GM12878 (cell line): Measurements from ENCODE around the gene CAPN15. TPM values are rescaled to one million over a fixed set of nuclear protein-coding genes. Genes with fewer than 3 reads are reported as not detected.

Source experiments
- ATAC-seq: fragments of 200-7000 bp; cut with Tn5 transposase; 3 replicates; pipeline ENCODE4 v1.9.1; 2020; ENCODE audit warnings: mild to moderate bottlenecking, moderate library complexity
- BruUV-seq: library from RNA; stranded (reverse); fragments of 400-500 nt; replicated peaks from 2 replicates; lab custom pipeline; 2021; lab: Mats Ljungman, UMichigan
- CTCF ChIA-PET: fragments of 300-600 bp; sonication (Branson Sonifier 250); formaldehyde crosslinking; extraction: SDS; loops from one replicate; lab custom pipeline; 2021; ENCODE audit warnings: inconsistent platforms; lab: Yijun Ruan, JAX
- POLR2A ChIA-PET: fragments of 350-600 bp; formaldehyde crosslinking; extraction: SDS; loops from one replicate; lab custom pipeline; 2021; ENCODE audit warnings: inconsistent platforms; lab: Charles Lee
- RAD21 ChIA-PET: fragments of 300-600 bp; sonication (Branson Sonifier 250); formaldehyde crosslinking; loops from one replicate; lab custom pipeline; 2023; ENCODE audit warnings: antibody characterized with exemption; ENCODE audit not compliant: unreplicated experiment; lab: Charles Lee
- SMC1A ChIA-PET: fragments of 300-600 bp; sonication (Branson Sonifier 250); formaldehyde crosslinking; loops from one replicate; lab custom pipeline; 2023; ENCODE audit not compliant: unreplicated experiment, uncharacterized antibody; lab: Charles Lee
- DNase-seq: peaks from one replicate; pipeline ENCODE4 v3.0.0-alpha.2; 2011; ENCODE audit warnings: low read depth, low spot score
- FAIRE-seq: peaks from 3 replicates; lab custom pipeline; 2011; peaks lifted over from hg19 to GRCh38; lab: Jason Lieb, UNC
- H2AFZ ChIP-seq: 2 replicates; pipeline ENCODE4 v1.6.0; 2011; ENCODE audit warnings: low read depth, low read length, control low read depth; ENCODE audit not compliant: control insufficient read depth
- H3K27ac ChIP-seq: 2 replicates; pipeline ENCODE4 v1.5.1; 2011; ENCODE audit warnings: control low read depth; ENCODE audit not compliant: control insufficient read depth, insufficient read depth
- H3K27me3 ChIP-seq, 2 experiments: replicated peaks in 1 of 2; 2 replicates each; pipeline versions ENCODE4 v1.6.0 to v1.6.1; 2011; ENCODE audit warnings: low read length in 1 of 2; ENCODE audit not compliant: control insufficient read depth in 2 of 2, insufficient read depth in 2 of 2
- H3K36me3 ChIP-seq, 2 experiments: 2 replicates each; pipeline ENCODE4 v1.5.1; 2011; ENCODE audit warnings: low read length in 1 of 2; ENCODE audit not compliant: control insufficient read depth in 2 of 2, insufficient read depth in 2 of 2
- H3K4me1 ChIP-seq: 2 replicates; pipeline ENCODE4 v1.6.1; 2011; ENCODE audit warnings: mild to moderate bottlenecking, low read length, moderate library complexity, mixed read lengths; ENCODE audit not compliant: control insufficient read depth, insufficient read depth
- H3K4me2 ChIP-seq: 2 replicates; pipeline ENCODE4 v1.6.0; 2011; ENCODE audit warnings: control low read depth; ENCODE audit not compliant: control insufficient read depth, insufficient read depth
- H3K4me3 ChIP-seq: fragments of 200-600 bp; sonication (generic); 2 replicates; pipeline ENCODE4 v1.5.1; 2016
- H3K79me2 ChIP-seq: 2 replicates; pipeline ENCODE4 v1.6.0; 2011; ENCODE audit warnings: low read length; ENCODE audit not compliant: control insufficient read depth, insufficient read depth
- H3K9ac ChIP-seq: 2 replicates; pipeline ENCODE4 v1.8.0; 2011; ENCODE audit warnings: low read length, control low read depth, mixed read lengths; ENCODE audit not compliant: control insufficient read depth, insufficient read depth
- H3K9me3 ChIP-seq: replicated peaks from 3 replicates; pipeline ENCODE4 v1.5.1; 2011; ENCODE audit warnings: mild to moderate bottlenecking, low read length; ENCODE audit not compliant: control insufficient read depth, insufficient read depth
- H4K20me1 ChIP-seq: 2 replicates; pipeline ENCODE4 v1.6.0; 2011; ENCODE audit not compliant: control insufficient read depth, insufficient read depth
- CHD1 ChIP-seq: IDR thresholded peaks from 2 replicates; pipeline ENCODE4 v1.6.1; 2012; ENCODE audit warnings: low read depth, low read length, improper control_type of control experiment
- CHD2 ChIP-seq: IDR thresholded peaks from 2 replicates; pipeline ENCODE4 v1.6.1; 2011; ENCODE audit warnings: low read depth, low read length, improper control_type of control experiment, borderline replicate concordance
- EED ChIP-seq: sonication (generic); IDR thresholded peaks from 2 replicates; pipeline ENCODE4 v1.6.1; 2016; ENCODE audit warnings: antibody characterized with exemption, low read depth
- FOXM1 ChIP-seq: IDR thresholded peaks from 2 replicates; pipeline ENCODE4 v1.6.1; 2012; ENCODE audit warnings: low read depth, mild to moderate bottlenecking, inconsistent platforms, low read length, moderate library complexity
- HSF1 ChIP-seq: fragments of 150-350 bp; IDR thresholded peaks from 2 replicates; pipeline ENCODE4 v1.6.1; 2014; ENCODE audit warnings: mild to moderate bottlenecking, low read depth, low read length
- JUND ChIP-seq: IDR thresholded peaks from 2 replicates; pipeline ENCODE4 v1.6.1; 2012; ENCODE audit warnings: low read depth, mild to moderate bottlenecking, low read length, improper control_type of control experiment, moderate library complexity
- LARP7 ChIP-seq: fragments of 450-650 bp; IDR thresholded peaks from 2 replicates; pipeline ENCODE4 v1.6.1; 2017; ENCODE audit warnings: mild to moderate bottlenecking
- MYB ChIP-seq: fragments of 150-350 bp; IDR thresholded peaks from 2 replicates; pipeline ENCODE4 v1.6.1; 2014; ENCODE audit warnings: mild to moderate bottlenecking, low read depth, low read length, borderline replicate concordance
- NFYA ChIP-seq: IDR thresholded peaks from 2 replicates; pipeline ENCODE4 v1.6.1; 2011; ENCODE audit warnings: low read depth, mild to moderate bottlenecking, low read length, improper control_type of control experiment, borderline replicate concordance
- NR2C1 ChIP-seq: fragments of 450-650 bp; IDR thresholded peaks from 2 replicates; pipeline ENCODE4 v1.6.1; 2017; ENCODE audit warnings: antibody characterized with exemption, mild to moderate bottlenecking, moderate library complexity
- RB1 ChIP-seq: fragments of 450-650 bp; formaldehyde crosslinking; IDR thresholded peaks from 2 replicates; pipeline ENCODE4 v1.6.1; 2017; ENCODE audit warnings: mild to moderate bottlenecking, borderline replicate concordance
- RBBP5 ChIP-seq: fragments of 200-600 bp; sonication (generic); conservative IDR thresholded peaks from 2 replicates; pipeline ENCODE4 v1.6.1; 2016
- RELA ChIP-seq: fragments of 450-650 bp; IDR thresholded peaks from 2 replicates; pipeline ENCODE4 v1.8.0; 2014; ENCODE audit warnings: borderline replicate concordance; ENCODE audit not compliant: partially characterized antibody
- RFX5 ChIP-seq: IDR thresholded peaks from 2 replicates; pipeline ENCODE4 v1.6.1; 2011; ENCODE audit warnings: low read depth, low read length, improper control_type of control experiment
- SMC3 ChIP-seq: IDR thresholded peaks from 2 replicates; pipeline ENCODE4 v1.6.1; 2011; ENCODE audit warnings: low read length, improper control_type of control experiment, borderline replicate concordance
- SP1 ChIP-seq: IDR thresholded peaks from one replicate; pipeline ENCODE4 v1.6.1; 2011; ENCODE audit warnings: low read depth, low read length
- SUPT20H ChIP-seq: IDR thresholded peaks from 2 replicates; pipeline ENCODE4 v1.6.1; 2011; ENCODE audit warnings: low read depth, mild to moderate bottlenecking, low read length, moderate library complexity, borderline replicate concordance; ENCODE audit not compliant: control insufficient read depth
- TCF12 ChIP-seq: IDR thresholded peaks from 2 replicates; pipeline ENCODE4 v1.6.1; 2011; ENCODE audit warnings: low read depth, mild to moderate bottlenecking, low read length
- ZNF207 ChIP-seq: fragments of 450-650 bp; IDR thresholded peaks from 2 replicates; pipeline ENCODE4 v1.6.1; 2014; ENCODE audit warnings: antibody characterized with exemption, mild to moderate bottlenecking, borderline replicate concordance
- WGBS: methylation state at CpG from one replicate; pipeline ENCODE4 v1.1.6; 2016; ENCODE audit warnings: low lambda C conversion rate; ENCODE audit not compliant: insufficient replicate concordance, insufficient coverage; ENCODE audit errors: missing lambda C conversion rate; 5-methylcytosine and 5-hydroxymethylcytosine counted together
- in situ Hi-C: fragments of 300-500 bp; cut with MboI; formaldehyde crosslinking; loops from 9 replicates; pipeline ENCODE4 v1.14.3; 2018; ENCODE audit warnings: mixed read lengths
- intact Hi-C: fragments of 100-400 bp; cut with micrococcal nuclease; formaldehyde crosslinking; loops from one replicate; pipeline ENCODE4 v1.14.2; 2022; ENCODE audit not compliant: unreplicated experiment
- polyA plus RNA-seq, 11 experiments: library from polyadenylated mRNA; depleted of rRNA in 4 of 11; unstranded in 6 of 11; stranded (reverse) in 5 of 11; fragments of >200 nt; fragmentation: Nextera tagmentation in 4 of 11; fragmentation: Illumina TruSeq in 1 of 11; extraction: Ambion mirVana in 4 of 11; extraction: Trizol in 1 of 11; gene quantifications; 1 replicate in 1 of 11; 2 replicates in 10 of 11; pipeline versions ENCODE4 v1.2.1 to v1.2.3, GENCODE V29; 2011 to 2016; ENCODE audit warnings: inconsistent platforms in 2 of 11, missing spikeins in 2 of 11, low read depth in 1 of 11
- total RNA-seq, 4 experiments: library from RNA; depleted of rRNA in 3 of 4; stranded (reverse); fragments of >200 nt in 3 of 4; fragmentation: Illumina TruSeq in 1 of 4; extraction: Trizol in 1 of 4; gene quantifications; 2 replicates each; pipeline versions ENCODE4 v1.2.1 to v1.2.3, GENCODE V29; 2013 to 2021
- TF ChIP-seq, protein P1 (sequence below): IDR thresholded peaks from 2 replicates; pipeline ENCODE4 v1.6.1; 2011; ENCODE audit warnings: borderline replicate concordance, low read depth, mild to moderate bottlenecking, moderate library complexity, mixed read lengths, low read length; ENCODE audit not compliant: insufficient read depth; ENCODE audit errors: extremely low read length

The CAPN15 gene
- total and polyA plus RNA-seq, 10 of the 15 experiments (the other 5 are each of a cell fraction or from before 2014, with no cell fraction given): 0.40 to 78.5 (median 8.3) TPM

- TF ChIP-seq CHD2 (no peak), SMC3 (peak; percentile 13; the same call in 1 of the 2 replicates), NR2C1 (no peak), LARP7 (no peak), CHD1 (no peak), RELA (no peak), ZNF207 (no peak), NFYA (no peak)
Measured at GRCh38 chr16:600781-601180, 73.3 kb downstream of the CAPN15 start (continued).

DNA sequence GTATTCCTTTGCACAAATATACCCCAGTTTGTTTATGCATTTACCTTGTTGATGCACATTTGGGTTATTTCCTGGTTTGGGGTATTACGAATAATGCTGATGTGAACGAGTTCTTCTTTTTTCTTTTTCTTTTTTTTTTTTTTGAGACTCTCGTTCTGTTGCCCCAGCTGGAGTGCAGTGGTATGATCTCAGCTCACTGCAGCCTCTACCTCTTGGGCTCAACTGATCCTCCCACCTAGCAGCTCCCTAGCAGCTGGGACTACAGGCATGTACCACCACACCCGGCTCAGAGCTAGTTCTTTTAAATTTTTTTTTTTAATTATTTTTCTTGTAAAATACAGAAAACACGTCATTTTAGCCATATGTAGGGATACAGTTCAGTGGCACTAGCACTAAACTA lies 76.4 kb downstream of the CAPN15 start:
- DNase-seq (no peak), ATAC-seq (no peak)
- intact Hi-C loops: no loop called here
- H3K9me3 ChIP-seq: peaks cover 3% of the 10 kb centered on the region; the same call in 1 of the 3 replicates
- POLR2A ChIA-PET: no interaction called here
- H3K79me2 ChIP-seq: no peaks in the 10 kb centered on the region
- no peaks in the 10 kb centered on the region for H3K27me3 ChIP-seq
- no peak overlapping the region for H2AFZ ChIP-seq
- no peak overlapping the region for H3K4me3 ChIP-seq
- no peak overlapping the region for H3K27ac ChIP-seq
- no peaks in the 10 kb centered on the region for H4K20me1 ChIP-seq
- no peaks in the 10 kb centered on the region for H3K4me1 ChIP-seq
- H3K36me3 ChIP-seq: peaks cover 0 to 4% of the 10 kb centered on the region in 2 experiments; a peak in 2 of 4 replicates
- CTCF ChIA-PET: no interaction called here
- H3K4me2 ChIP-seq: no peak overlapping the region
- H3K9ac ChIP-seq: no peak overlapping the region
- RAD21 ChIA-PET: no interaction called here
- in situ Hi-C loops: no loop called here
- TF ChIP-seq JUND (no peak), TCF12 (no peak), EED (no peak), LARP7 (no peak), SP1 (no peak), HSF1 (no peak), RFX5 (no peak), MYB (no peak), SUPT20H (no peak), RB1 (no peak), CHD1 (no peak), FOXM1 (no peak), RBBP5 (no peak)
- TF ChIP-seq, protein P1, sequence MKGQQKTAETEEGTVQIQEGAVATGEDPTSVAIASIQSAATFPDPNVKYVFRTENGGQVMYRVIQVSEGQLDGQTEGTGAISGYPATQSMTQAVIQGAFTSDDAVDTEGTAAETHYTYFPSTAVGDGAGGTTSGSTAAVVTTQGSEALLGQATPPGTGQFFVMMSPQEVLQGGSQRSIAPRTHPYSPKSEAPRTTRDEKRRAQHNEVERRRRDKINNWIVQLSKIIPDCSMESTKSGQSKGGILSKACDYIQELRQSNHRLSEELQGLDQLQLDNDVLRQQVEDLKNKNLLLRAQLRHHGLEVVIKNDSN: no peak
- TF ChIP-seq, all 136 proteins: peak for 0
- SMC1A ChIA-PET: no interaction called here
- 70% methylated on average over 4 of the region's 5 CpGs for WGBS
- FAIRE-seq: no peak
- BruUV-seq: no TSS peak
